ENCODE measurements around the gene DOHH. TPM values are rescaled to one million over a fixed set of nuclear protein-coding genes. Genes with fewer than 3 reads are reported as not detected.

Gene DOHH, protein sequence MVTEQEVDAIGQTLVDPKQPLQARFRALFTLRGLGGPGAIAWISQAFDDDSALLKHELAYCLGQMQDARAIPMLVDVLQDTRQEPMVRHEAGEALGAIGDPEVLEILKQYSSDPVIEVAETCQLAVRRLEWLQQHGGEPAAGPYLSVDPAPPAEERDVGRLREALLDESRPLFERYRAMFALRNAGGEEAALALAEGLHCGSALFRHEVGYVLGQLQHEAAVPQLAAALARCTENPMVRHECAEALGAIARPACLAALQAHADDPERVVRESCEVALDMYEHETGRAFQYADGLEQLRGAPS
- 10 to 100 TPM; 13.3 to 17.0 TPM for total RNA-seq

DNA sequence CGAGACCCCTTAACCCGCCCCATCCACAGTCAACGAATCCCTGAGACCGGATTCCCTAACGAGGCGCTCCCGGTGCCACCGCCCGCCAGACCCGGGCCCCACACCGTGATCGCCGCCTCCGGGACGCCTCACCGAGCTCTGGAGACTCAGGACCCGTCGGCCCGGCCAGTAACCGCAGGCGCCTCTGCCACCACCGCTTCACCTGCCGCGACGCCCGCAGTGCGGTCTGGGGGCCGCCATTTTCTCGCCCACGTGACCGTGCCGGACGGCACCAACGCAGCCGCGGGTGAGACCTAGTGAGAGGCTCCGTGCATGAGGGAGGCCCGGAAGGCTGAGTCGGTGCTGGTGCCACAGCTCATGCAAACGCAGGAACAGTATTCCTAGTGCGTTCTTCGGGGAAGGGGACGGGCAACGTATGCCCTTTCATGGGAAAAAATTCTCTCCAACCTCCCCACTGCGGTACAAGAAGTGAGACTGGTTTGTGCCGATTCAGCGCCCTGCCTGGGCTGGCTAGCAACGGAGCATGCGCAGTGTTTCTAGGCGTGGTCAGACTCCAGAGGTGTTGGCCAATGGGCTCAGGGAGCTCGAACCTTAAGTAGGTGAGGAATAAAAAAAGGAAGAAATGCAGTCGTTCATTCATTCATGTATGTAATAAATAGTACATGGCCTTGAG, at the start of gene DOHH:
Gene DOHH, minus strand, starts transcription at position 246 of the 673 bp plus-strand sequence. CDS start 3,860 bp downstream, outside the sequence.
- Mint-ChIP-seq H3K27ac (peak within 1 kb of the TSS; percentile 96), H3K4me3 (peak within 1 kb of the TSS; percentile 89), H3K27me3 (peaks cover 4% of the 10 kb centered on the region), H3K4me1 (peaks cover 29% of the 10 kb centered on the region), H3K36me3 (peaks cover 14% of the 10 kb centered on the region), H3K9me3 (ENCODE audit: low read depth) (no peaks in the 10 kb centered on the region)
- peak; percentile 86 for ATAC-seq
- DNase-seq = peak; percentile 98
- CTCF ChIA-PET = interaction anchor here (0.5 to 3.3 kb wide), 10 partner anchors 9 to 549 kb away, joined by 3 to 28 read pairs (median 4); no protein-coding TSS in a partner anchor

DNA sequence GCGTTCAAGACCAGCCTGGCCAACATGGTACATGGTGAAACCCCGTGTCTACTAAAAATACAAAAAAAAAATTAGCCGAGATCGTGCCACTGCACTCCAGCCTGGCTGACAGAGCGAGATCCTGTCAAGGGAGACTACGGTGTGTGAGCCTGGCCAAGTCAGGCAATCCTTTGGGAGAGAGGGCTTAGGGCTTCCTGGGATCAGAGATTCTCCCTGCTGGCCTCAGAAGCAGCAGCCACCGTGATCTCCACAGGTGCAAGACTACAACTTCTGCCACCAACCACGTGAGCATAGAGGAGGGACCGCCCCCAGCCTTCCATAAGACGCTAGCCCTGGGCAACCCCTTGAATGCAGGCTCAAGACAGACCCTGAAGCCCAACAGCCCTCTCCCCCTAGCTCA, 49.3 kb upstream of the DOHH start:
- Mint-ChIP-seq H3K36me3 (no peaks in the 10 kb centered on the region), H3K27me3 (no peaks in the 10 kb centered on the region), H3K27ac (peak overlapping the region; percentile 2), H3K4me1 (peaks cover 20% of the 10 kb centered on the region), H3K4me3 (no peak overlapping the region), H3K9me3 (ENCODE audit: low read depth) (no peaks in the 10 kb centered on the region)
- DNase-seq (no peak), ATAC-seq (no peak)
- CTCF ChIA-PET = no interaction called here

DNA sequence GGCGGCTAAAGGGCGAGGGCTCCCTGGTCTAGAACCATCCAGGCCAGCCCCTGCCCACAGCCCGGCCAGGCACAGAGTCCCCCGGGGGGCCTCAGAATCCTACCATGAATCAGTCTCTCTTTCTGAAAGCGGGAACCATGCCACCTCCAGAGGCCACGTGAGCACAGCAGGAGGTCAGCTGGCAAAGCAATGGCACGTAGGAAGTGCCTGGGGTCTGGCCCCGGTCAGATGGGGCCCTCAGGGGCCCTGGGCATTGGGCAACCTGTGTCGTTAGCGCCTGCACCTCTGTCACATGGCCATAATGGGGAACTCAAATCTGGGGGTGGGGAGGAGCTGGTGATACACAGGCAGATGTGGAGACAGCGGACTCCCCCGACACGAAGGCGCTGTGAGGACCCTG, 48.1 kb upstream of the DOHH start:
- H3K27ac Mint-ChIP-seq = no peak overlapping the region
- H3K4me3 Mint-ChIP-seq = no peak overlapping the region
- peaks cover 12% of the 10 kb centered on the region for H3K4me1 Mint-ChIP-seq
- no peaks in the 10 kb centered on the region for H3K36me3 Mint-ChIP-seq
- no peaks in the 10 kb centered on the region for H3K27me3 Mint-ChIP-seq
- no peak for ATAC-seq
- H3K9me3 Mint-ChIP-seq (ENCODE audit: low read depth) = no peaks in the 10 kb centered on the region
- CTCF ChIA-PET = interaction anchor here (1.2 to 5.4 kb wide), 3 partner anchors 9 to 48 kb away, joined by 3 to 77 read pairs (median 3); partner anchors contain the start of genes DOHH and MFSD12
- no peak for DNase-seq

DNA sequence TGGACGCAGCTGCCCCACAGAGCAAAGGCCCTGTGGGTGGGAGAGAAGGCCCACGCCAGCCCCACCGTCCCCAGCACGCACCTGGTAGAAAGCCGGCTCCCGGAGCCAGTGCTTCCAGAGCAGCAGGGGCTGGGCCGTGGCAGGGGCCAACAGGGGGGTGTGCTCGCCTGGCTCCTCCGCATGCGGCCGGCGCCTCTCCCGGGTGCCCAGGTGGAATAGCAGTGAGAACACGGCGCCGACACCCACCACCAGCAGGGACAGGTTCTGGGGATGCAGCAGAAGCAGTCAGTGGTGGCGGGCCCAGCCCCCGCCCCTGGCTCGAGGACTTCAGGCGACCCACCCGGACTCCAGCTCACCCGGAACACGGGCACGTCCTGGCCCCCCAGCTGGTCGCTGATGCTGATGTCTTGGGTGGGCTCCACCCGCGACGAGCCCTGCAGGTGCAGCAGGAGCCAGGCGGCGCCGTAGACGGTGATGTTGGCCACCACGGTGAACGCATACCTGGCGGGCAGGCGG, 47.4 kb upstream of the DOHH start:
- ATAC-seq (no peak), DNase-seq (no peak)
- Mint-ChIP-seq H3K4me1 (peaks cover 8% of the 10 kb centered on the region), H3K4me3 (no peak overlapping the region), H3K9me3 (ENCODE audit: low read depth) (no peaks in the 10 kb centered on the region), H3K36me3 (no peaks in the 10 kb centered on the region), H3K27ac (no peak overlapping the region), H3K27me3 (no peaks in the 10 kb centered on the region)
- CTCF ChIA-PET = interaction anchor here (1.2 to 5.4 kb wide), 4 partner anchors 9 to 47 kb away, joined by 3 to 77 read pairs (median 4); partner anchors contain the start of genes DOHH and MFSD12

DNA sequence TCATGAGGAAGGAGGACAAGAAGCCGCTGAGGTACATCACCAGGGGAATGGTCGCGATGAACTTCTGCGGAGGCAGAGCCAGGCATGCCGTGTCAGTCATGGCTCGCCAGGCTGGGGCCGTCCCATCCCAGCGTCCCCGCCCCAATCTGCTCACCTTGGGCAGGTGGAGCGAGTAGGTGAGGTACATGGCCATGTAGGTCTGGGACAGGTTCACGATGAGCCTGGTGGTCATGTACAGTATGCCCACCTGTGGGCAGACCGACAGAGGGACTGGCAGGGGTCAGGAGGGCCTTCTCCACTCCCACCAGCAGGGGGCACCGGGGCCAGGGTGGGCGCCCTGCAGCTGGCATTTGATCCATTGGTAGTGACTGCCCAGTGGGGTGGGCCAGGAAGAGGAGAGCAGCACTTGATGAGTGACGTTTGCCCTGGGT, 46.8 kb upstream of the DOHH start:
- H3K4me3 Mint-ChIP-seq = no peak overlapping the region
- H3K27ac Mint-ChIP-seq = no peak overlapping the region
- H3K27me3 Mint-ChIP-seq = no peaks in the 10 kb centered on the region
- ATAC-seq (no peak), DNase-seq (peak; percentile 56)
- H3K9me3 Mint-ChIP-seq (ENCODE audit: low read depth) = no peaks in the 10 kb centered on the region
- peaks cover 8% of the 10 kb centered on the region for H3K4me1 Mint-ChIP-seq
- CTCF ChIA-PET = interaction anchor here (1.2 to 5.4 kb wide), 5 partner anchors 10 to 140 kb away, joined by 3 to 77 read pairs (median 3); partner anchors contain the start of genes DOHH and MFSD12
- no peaks in the 10 kb centered on the region for H3K36me3 Mint-ChIP-seq

DNA sequence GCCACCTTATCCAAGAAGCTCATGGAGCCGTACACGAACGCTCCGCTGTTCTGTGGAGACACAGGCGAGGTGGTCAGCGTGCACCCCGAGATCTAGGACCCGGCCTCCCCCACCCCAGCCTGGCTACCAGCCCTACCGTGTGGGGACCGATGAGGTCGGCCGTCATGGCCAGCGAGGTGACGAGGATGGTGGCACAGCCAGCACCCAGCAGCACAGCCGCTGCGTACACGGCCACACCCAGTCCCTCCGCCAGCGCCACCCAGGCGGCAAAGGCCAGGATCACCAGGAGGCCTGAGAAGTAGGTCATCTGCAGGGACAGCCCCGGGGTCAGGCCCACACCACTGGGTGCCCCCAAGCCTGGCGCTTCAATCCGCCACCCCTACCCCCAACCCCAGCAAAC, 45.6 kb upstream of the DOHH start:
- peaks cover 6% of the 10 kb centered on the region for H3K4me1 Mint-ChIP-seq
- ATAC-seq (no peak), DNase-seq (no peak)
- H3K4me3 Mint-ChIP-seq = no peak overlapping the region
- H3K36me3 Mint-ChIP-seq = no peaks in the 10 kb centered on the region
- no peak overlapping the region for H3K27ac Mint-ChIP-seq
- H3K9me3 Mint-ChIP-seq (ENCODE audit: low read depth) = no peaks in the 10 kb centered on the region
- CTCF ChIA-PET = interaction anchor here (0.9 to 5.4 kb wide), 10 partner anchors 10 to 241 kb away, joined by 3 to 77 read pairs (median 6); partner anchors contain the start of genes GIPC3 and MFSD12
- H3K27me3 Mint-ChIP-seq = no peaks in the 10 kb centered on the region

DNA sequence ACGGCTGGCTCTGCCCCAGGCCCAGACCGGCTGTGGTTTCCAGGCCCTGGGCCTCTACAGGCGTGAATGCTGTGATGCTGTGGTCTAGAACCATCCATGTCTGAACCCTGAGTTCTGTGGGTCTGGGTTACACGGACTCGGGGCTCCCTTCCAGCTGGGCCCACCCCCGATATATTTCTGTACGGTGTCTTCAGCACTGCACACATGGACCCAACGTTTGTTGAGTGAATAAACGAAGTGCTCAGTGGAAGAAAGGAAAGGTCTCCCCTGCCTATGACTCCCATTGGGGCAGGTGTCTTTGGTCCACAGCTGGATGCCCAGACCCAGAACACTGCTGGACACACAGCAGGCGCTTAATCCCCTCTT, 45.2 kb upstream of the DOHH start:
- Mint-ChIP-seq H3K27me3 (no peaks in the 10 kb centered on the region), H3K9me3 (ENCODE audit: low read depth) (no peaks in the 10 kb centered on the region), H3K36me3 (no peaks in the 10 kb centered on the region), H3K4me3 (no peak overlapping the region), H3K27ac (no peak overlapping the region), H3K4me1 (peaks cover 5% of the 10 kb centered on the region)
- CTCF ChIA-PET = interaction anchor here (0.7 to 5.4 kb wide), 12 partner anchors 9 to 146 kb away, joined by 3 to 77 read pairs (median 5); partner anchors contain the start of genes FZR1, GIPC3 and MFSD12
- DNase-seq (no peak), ATAC-seq (no peak)

DNA sequence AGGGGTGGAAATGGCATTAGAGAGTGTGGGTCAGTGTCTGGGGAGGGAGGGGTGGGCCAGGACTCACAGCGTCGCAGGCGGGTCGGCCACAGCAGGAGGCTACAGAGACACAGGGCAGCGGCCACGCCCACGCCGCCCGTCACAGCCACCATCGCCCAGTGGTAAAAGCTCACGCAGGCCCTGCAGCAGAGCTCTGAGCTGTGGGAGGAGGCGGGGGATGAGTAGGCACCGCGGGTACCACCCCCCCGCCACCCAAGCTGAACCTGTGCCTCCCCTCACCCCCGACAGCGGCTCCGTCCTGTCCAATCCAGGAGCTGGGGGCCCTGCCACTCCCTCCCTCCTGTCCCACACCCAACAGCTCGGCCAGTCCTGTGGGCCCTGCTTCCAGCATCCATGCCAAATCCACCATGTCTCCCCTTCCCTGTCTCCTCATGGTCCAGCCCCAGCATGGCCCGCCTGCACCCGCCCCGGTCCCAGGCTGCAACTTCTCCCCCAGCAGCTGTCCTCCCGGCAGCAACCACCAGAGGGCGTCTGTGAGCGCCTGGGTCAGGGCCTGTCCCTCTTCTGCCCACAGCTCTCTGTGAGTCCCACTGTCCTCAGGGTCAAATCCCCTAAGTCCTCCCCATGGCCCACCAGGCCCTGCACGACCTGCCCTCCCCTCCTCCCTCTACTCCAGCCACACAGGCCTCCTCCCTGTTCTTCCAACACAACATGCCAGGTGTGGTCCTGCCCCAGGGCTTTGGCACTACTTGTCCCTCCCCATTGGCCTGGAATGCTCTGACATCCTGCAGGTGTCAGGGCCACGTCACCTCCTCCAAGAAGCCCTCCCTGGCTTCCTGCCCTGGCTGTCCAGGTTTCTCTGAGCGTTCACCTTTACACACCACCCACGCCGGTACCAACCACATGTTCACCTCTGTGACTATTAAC, 44.5 kb upstream of the DOHH start:
- ATAC-seq (peak; percentile 61), DNase-seq (peak; percentile 84)
- peak overlapping the region; percentile 46 for H3K27ac Mint-ChIP-seq
- CTCF ChIA-PET = interaction anchor here (0.5 to 5.4 kb wide), 22 partner anchors 9 to 343 kb away, joined by 3 to 77 read pairs (median 4); partner anchors contain the start of genes DOHH, FZR1, GIPC3 and MFSD12
- H3K27me3 Mint-ChIP-seq = no peaks in the 10 kb centered on the region
- H3K9me3 Mint-ChIP-seq (ENCODE audit: low read depth) = no peaks in the 10 kb centered on the region
- peaks cover 5% of the 10 kb centered on the region for H3K4me1 Mint-ChIP-seq
- H3K4me3 Mint-ChIP-seq = no peak overlapping the region
- peaks cover 1% of the 10 kb centered on the region for H3K36me3 Mint-ChIP-seq

DNA sequence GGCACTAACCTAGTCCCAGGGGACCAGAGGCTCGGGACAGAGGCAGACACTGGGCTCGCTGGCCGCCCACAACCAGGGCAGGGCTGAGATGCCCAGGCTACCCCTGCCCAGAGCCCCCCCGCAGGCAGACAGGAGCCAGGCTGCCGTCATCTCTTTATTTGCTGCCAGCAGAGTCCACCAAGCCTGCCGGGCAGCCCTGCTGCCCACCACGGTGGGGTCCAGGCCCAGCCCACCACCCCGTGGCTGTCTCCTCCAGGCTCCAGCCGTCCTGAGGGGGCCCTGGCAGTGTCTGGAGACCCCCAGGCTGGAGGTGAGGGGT, 43.5 kb upstream of the DOHH start:
- peaks cover 6% of the 10 kb centered on the region for H3K36me3 Mint-ChIP-seq
- DNase-seq (no peak), ATAC-seq (no peak)
- H3K4me3 Mint-ChIP-seq = no peak overlapping the region
- peaks cover 2% of the 10 kb centered on the region for H3K9me3 Mint-ChIP-seq (ENCODE audit: low read depth)
- no peak overlapping the region for H3K27ac Mint-ChIP-seq
- H3K4me1 Mint-ChIP-seq = peaks cover 5% of the 10 kb centered on the region
- CTCF ChIA-PET = interaction anchor here (1.2 to 5.4 kb wide), 4 partner anchors 13 to 75 kb away, joined by 3 to 77 read pairs (median 10); partner anchors contain the start of gene MFSD12
- no peaks in the 10 kb centered on the region for H3K27me3 Mint-ChIP-seq

DNA sequence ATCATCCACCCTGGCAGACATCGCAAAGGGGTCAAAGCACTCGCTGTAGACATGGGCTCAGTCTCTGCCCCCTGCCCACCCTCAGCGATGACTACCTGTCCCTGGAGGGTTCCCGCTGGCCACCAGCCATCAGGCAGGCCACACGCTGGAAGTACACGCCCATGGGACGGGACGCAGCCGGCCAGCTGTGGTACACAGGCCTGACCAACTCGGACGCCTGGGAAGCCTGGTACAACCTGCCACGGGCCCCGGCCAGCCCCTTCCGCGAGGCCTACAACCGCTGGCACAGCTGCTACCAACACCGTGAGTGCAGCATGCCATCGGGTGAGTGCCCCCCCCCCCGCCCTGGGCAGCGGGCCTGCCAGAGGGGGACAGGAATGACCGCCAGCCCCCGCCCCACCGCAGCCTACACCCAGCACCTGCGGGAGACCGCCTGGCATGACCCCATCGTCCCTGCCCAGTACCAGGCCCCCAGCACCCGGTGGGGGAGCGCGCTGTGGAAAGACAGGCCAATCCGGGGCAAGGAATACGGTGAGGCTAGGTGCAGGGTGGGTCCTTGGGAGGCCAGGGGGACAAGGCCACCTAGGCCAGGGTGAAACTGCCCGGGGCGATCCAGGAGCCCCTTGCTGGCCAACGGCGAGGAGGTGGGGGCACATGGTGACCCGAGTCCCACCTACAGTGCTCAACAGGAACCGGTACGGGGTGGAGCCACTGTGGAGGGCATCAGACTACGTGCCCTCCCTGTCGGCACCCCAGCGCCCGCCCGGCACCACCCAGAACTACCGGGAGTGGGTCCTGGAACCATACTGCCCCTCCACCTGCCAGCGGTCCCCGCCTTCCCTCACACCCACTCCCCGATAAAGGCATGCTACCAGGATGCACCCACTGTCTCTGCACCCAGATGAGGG, 42.9 kb upstream of the DOHH start:
- H3K36me3 Mint-ChIP-seq = peaks cover 6% of the 10 kb centered on the region
- peaks cover 2% of the 10 kb centered on the region for H3K9me3 Mint-ChIP-seq (ENCODE audit: low read depth)
- H3K4me3 Mint-ChIP-seq = no peak overlapping the region

DNA sequence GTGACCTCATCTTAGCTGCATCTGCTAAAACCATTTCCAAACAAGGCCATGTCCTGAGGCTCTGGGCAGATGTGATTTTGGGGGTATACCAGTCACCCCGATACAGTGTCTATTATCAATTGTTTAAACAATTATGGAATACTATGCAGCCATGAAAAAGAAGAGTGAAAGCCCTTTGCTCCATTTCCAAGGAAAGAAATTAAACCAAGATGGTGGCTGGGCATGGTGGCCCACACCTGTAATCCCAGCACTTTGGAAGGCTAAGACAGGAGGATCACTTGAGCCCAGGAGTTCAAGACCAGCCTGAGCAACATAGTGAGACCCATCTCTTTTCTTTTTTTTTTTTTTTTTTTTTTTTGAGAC, 39.3 kb upstream of the DOHH start:
- DNase-seq (no peak), ATAC-seq (no peak)
- Mint-ChIP-seq H3K27ac (no peak overlapping the region), H3K9me3 (ENCODE audit: low read depth) (peaks cover 2% of the 10 kb centered on the region), H3K27me3 (no peaks in the 10 kb centered on the region), H3K36me3 (peaks cover 14% of the 10 kb centered on the region), H3K4me1 (no peaks in the 10 kb centered on the region), H3K4me3 (no peak overlapping the region)
- CTCF ChIA-PET = interaction anchor here (1.4 kb wide), 2 partner anchors 15 to 153 kb away, joined by 3 read pairs; no protein-coding TSS in a partner anchor

More for the DNA sequence above, 42.9 kb upstream of the DOHH start:
- H3K27me3 Mint-ChIP-seq = no peaks in the 10 kb centered on the region
- DNase-seq = no peak
- CTCF ChIA-PET = interaction anchor here (1.5 kb wide), 1 partner anchor 65 kb away, joined by 7 read pairs; no protein-coding TSS in a partner anchor
- peaks cover 5% of the 10 kb centered on the region for H3K4me1 Mint-ChIP-seq
- no peak overlapping the region for H3K27ac Mint-ChIP-seq
- no peak for ATAC-seq

Data from activated CD8-positive, alpha-beta memory T cell treated with anti-CD3 and anti-CD28 coated beads, Interleukin-2, amount 10 ng/mL, durations not matched to agents 7 days and 5 days (primary cell).